ENCODE measurements around the gene AREL1. TPM values are rescaled to one million over a fixed set of nuclear protein-coding genes. Genes with fewer than 3 reads are reported as not detected.

AREL1 gene
- total RNA-seq, 4 donors from 2014 or later: 18.0 to 44.2 (median 30.1) TPM

- 86% methylated on average over 2 of the region's 2 CpGs for WGBS
- Histone ChIP-seq H3K9me3 (no peaks in the 10 kb centered on the region), H3K27me3 (no peaks in the 10 kb centered on the region), H3K4me3 (no peak overlapping the region), H3K4me1 (no peaks in the 10 kb centered on the region), H3K36me3 (peaks cover 53% of the 10 kb centered on the region), H3K27ac (no peak overlapping the region)
- TF ChIP-seq CTCF (IDR thresholded peaks at IDR 0.05): no peak
- no peak for TF ChIP-seq POLR2A (IDR thresholded peaks at IDR 0.05)
- no peak for TF ChIP-seq EP300 (IDR thresholded peaks at IDR 0.05)
- no peak for TF ChIP-seq POLR2AphosphoS5 (IDR thresholded peaks at IDR 0.05)
- DNase-seq (ENCODE audit: low spot score in 2 of 2): no peak
Observed at GRCh38 chr14:74732387-74732786, 19.5 kb upstream of the AREL1 start.

- Histone ChIP-seq H3K27me3 (no peaks in the 10 kb centered on the region), H3K36me3 (peaks cover 58% of the 10 kb centered on the region), H3K4me1 (no peaks in the 10 kb centered on the region), H3K9me3 (no peaks in the 10 kb centered on the region), H3K27ac (no peak overlapping the region), H3K4me3 (no peak overlapping the region)
- no peak for DNase-seq (ENCODE audit: low spot score in 2 of 2)
- TF ChIP-seq EP300 (IDR thresholded peaks at IDR 0.05): no peak
- TF ChIP-seq POLR2A (IDR thresholded peaks at IDR 0.05): no peak
- no peak for TF ChIP-seq CTCF (IDR thresholded peaks at IDR 0.05)
- WGBS: 96% methylated on average over 3 of the region's 3 CpGs
Observed at GRCh38 chr14:74723134-74723533, 10.3 kb upstream of the AREL1 start.

- Histone ChIP-seq H3K4me1 (no peaks in the 10 kb centered on the region), H3K36me3 (peaks cover 61% of the 10 kb centered on the region), H3K27me3 (no peaks in the 10 kb centered on the region), H3K27ac (no peak overlapping the region), H3K4me3 (no peak overlapping the region), H3K9me3 (no peaks in the 10 kb centered on the region)
- TF ChIP-seq POLR2AphosphoS5 (IDR thresholded peaks at IDR 0.05): no peak
- no peak for TF ChIP-seq POLR2A (IDR thresholded peaks at IDR 0.05)
- TF ChIP-seq EP300 (IDR thresholded peaks at IDR 0.05): no peak
- TF ChIP-seq CTCF (IDR thresholded peaks at IDR 0.05): no peak
- DNase-seq (ENCODE audit: low spot score in 2 of 2): no peak
Observed at GRCh38 chr14:74720526-74720925, 7.6 kb upstream of the AREL1 start.

GRCh38 chr14:74713395-74713735 lies 485 bp upstream of the AREL1 start:
- WGBS: 12% methylated on average over 6 of the region's 6 CpGs
- Histone ChIP-seq H3K27ac (peak overlapping the region; percentile 78), H3K36me3 (peaks cover 11% of the 10 kb centered on the region), H3K9me3 (no peaks in the 10 kb centered on the region), H3K4me1 (peaks cover 31% of the 10 kb centered on the region), H3K4me3 (peak overlapping the region; percentile 80), H3K27me3 (no peaks in the 10 kb centered on the region)
- DNase-seq (ENCODE audit: low spot score in 2 of 2): no peak
- TF ChIP-seq POLR2AphosphoS5 (IDR thresholded peaks at IDR 0.05): no peak
- no peak for TF ChIP-seq POLR2A (IDR thresholded peaks at IDR 0.05)
- TF ChIP-seq EP300 (IDR thresholded peaks at IDR 0.05): no peak
- no peak for TF ChIP-seq CTCF (IDR thresholded peaks at IDR 0.05)

GRCh38 chr14:74711651-74712050 lies 1.2 kb downstream of the AREL1 start:
- Histone ChIP-seq H3K36me3 (no peaks in the 10 kb centered on the region), H3K4me3 (peak overlapping the region; percentile 80), H3K27ac (no peak overlapping the region), H3K4me1 (peaks cover 31% of the 10 kb centered on the region), H3K9me3 (no peaks in the 10 kb centered on the region), H3K27me3 (no peaks in the 10 kb centered on the region)
- 82% methylated on average over 5 of the region's 5 CpGs for WGBS
- no peak for DNase-seq (ENCODE audit: low spot score in 2 of 2)
- TF ChIP-seq POLR2AphosphoS5 (IDR thresholded peaks at IDR 0.05) (no peak), CTCF (IDR thresholded peaks at IDR 0.05) (no peak), EP300 (IDR thresholded peaks at IDR 0.05) (no peak), POLR2A (IDR thresholded peaks at IDR 0.05) (no peak)

All from suprapubic skin (tissue), 4 donors.